Astrocyte (in vitro differentiated cells and primary cell): Measurements from ENCODE around the gene ICE1. TPM values are rescaled to one million over a fixed set of nuclear protein-coding genes. Genes with fewer than 3 reads are reported as not detected.

ENCODE experiments used
- DNase-seq: peaks from one replicate; pipeline ENCODE4 v3.0.0-alpha.2; 2010; ENCODE audit warnings: low read depth
- FAIRE-seq: peaks from 2 replicates; lab custom pipeline; 2011; peaks lifted over from hg19 to GRCh38; lab: Jason Lieb, UNC
- H2AFZ ChIP-seq: 2 replicates; pipeline ENCODE4 v1.6.0; 2012; ENCODE audit warnings: low read depth, low read length, inconsistent platforms
- H3K27ac ChIP-seq: 2 replicates; pipeline ENCODE4 v1.5.1; 2011; ENCODE audit warnings: low read depth, low read length, inconsistent platforms
- H3K27me3 ChIP-seq: 2 replicates; pipeline ENCODE4 v1.6.0; 2011; ENCODE audit warnings: low read length, inconsistent platforms; ENCODE audit not compliant: insufficient read depth
- H3K36me3 ChIP-seq: 2 replicates; pipeline ENCODE4 v1.5.1; 2011; ENCODE audit warnings: low read length, inconsistent platforms; ENCODE audit not compliant: insufficient read depth
- H3K4me1 ChIP-seq: 2 replicates; pipeline ENCODE4 v1.5.1; 2011; ENCODE audit warnings: low read length, inconsistent platforms; ENCODE audit not compliant: insufficient read depth
- H3K4me2 ChIP-seq: 2 replicates; pipeline ENCODE4 v1.6.0; 2012; ENCODE audit warnings: low read length, inconsistent platforms
- H3K4me3 ChIP-seq: 2 replicates; pipeline ENCODE4 v1.5.1; 2011; ENCODE audit warnings: low read depth, mild to moderate bottlenecking, low read length, inconsistent platforms; ENCODE audit not compliant: insufficient read depth
- H3K79me2 ChIP-seq: 2 replicates; pipeline ENCODE4 v1.6.0; 2012; ENCODE audit warnings: mild to moderate bottlenecking, low read length, inconsistent platforms; ENCODE audit not compliant: insufficient read depth
- H3K9ac ChIP-seq: 2 replicates; pipeline ENCODE4 v1.6.0; 2012; ENCODE audit warnings: mild to moderate bottlenecking, low read length, inconsistent platforms
- H3K9me3 ChIP-seq: 2 replicates; pipeline ENCODE4 v1.5.1; 2012; ENCODE audit warnings: low read depth, mild to moderate bottlenecking, low read length, inconsistent platforms; ENCODE audit not compliant: insufficient read depth
- H4K20me1 ChIP-seq: 2 replicates; pipeline ENCODE4 v1.6.0; 2012; ENCODE audit warnings: low read length, inconsistent platforms; ENCODE audit not compliant: insufficient read depth
- H3K27ac Mint-ChIP-seq: one replicate; pipeline ENCODE4 v1.8.0; 2021; ENCODE audit warnings: mild to moderate bottlenecking, mixed read lengths; ENCODE audit not compliant: unreplicated experiment
- H3K27me3 Mint-ChIP-seq: one replicate; pipeline ENCODE4 v1.8.0; 2021; ENCODE audit warnings: low read depth, mixed read lengths; ENCODE audit not compliant: unreplicated experiment
- H3K36me3 Mint-ChIP-seq: one replicate; pipeline ENCODE4 v1.8.0; 2021; ENCODE audit warnings: low read depth, mixed read lengths; ENCODE audit not compliant: unreplicated experiment
- H3K4me1 Mint-ChIP-seq: one replicate; pipeline ENCODE4 v1.8.0; 2021; ENCODE audit warnings: low read depth, mixed read lengths; ENCODE audit not compliant: unreplicated experiment
- H3K4me3 Mint-ChIP-seq: one replicate; pipeline ENCODE4 v1.8.0; 2021; ENCODE audit warnings: mild to moderate bottlenecking, moderate library complexity, mixed read lengths; ENCODE audit not compliant: unreplicated experiment
- H3K9me3 Mint-ChIP-seq: one replicate; pipeline ENCODE4 v1.8.0; 2021; ENCODE audit warnings: mild to moderate bottlenecking, mixed read lengths; ENCODE audit not compliant: unreplicated experiment
- CTCF ChIP-seq: IDR thresholded peaks from 2 replicates; pipeline ENCODE4 v1.5.1; 2011; ENCODE audit warnings: low read depth, mild to moderate bottlenecking, inconsistent platforms, low read length, moderate library complexity; ENCODE audit not compliant: insufficient read depth
- EZH2 ChIP-seq: IDR thresholded peaks from 2 replicates; pipeline ENCODE4 v1.6.1; 2012; ENCODE audit warnings: mild to moderate bottlenecking, low read length, inconsistent platforms; ENCODE audit not compliant: insufficient read depth
- total RNA-seq: library from RNA; stranded (reverse); gene quantifications from 2 replicates; pipeline ENCODE4 v1.2.1, GENCODE V29; 2021

Gene ICE1
- total RNA-seq, 1 donor from 2014 or later: 40.3 TPM

GRCh38 chr5:5423586-5423985 lies 1.1 kb downstream of the ICE1 start:
- Histone ChIP-seq H3K36me3 (no peaks in the 10 kb centered on the region), H3K27me3 (no peaks in the 10 kb centered on the region), H2AFZ (no peak overlapping the region), H3K27ac (peak overlapping the region; percentile 99), H3K9me3 (no peaks in the 10 kb centered on the region), H3K4me1 (peaks cover 43% of the 10 kb centered on the region), H3K4me3 (peak overlapping the region; percentile 84), H3K79me2 (peaks cover 61% of the 10 kb centered on the region), H4K20me1 (peaks cover 54% of the 10 kb centered on the region), H3K4me2 (peak overlapping the region; percentile 96), H3K9ac (peak overlapping the region; percentile 90)
- FAIRE-seq: no peak
- peaks cover 29% of the 10 kb centered on the region for H3K4me1 Mint-ChIP-seq
- H3K27me3 Mint-ChIP-seq: no peaks in the 10 kb centered on the region
- no peak for TF ChIP-seq EZH2
- TF ChIP-seq CTCF: no peak
- H3K36me3 Mint-ChIP-seq: peaks cover 2% of the 10 kb centered on the region
- no peak overlapping the region for H3K4me3 Mint-ChIP-seq
- DNase-seq: no peak
- peaks cover 4% of the 10 kb centered on the region for H3K9me3 Mint-ChIP-seq
- no peak overlapping the region for H3K27ac Mint-ChIP-seq

- H3K27me3 Mint-ChIP-seq: no peaks in the 10 kb centered on the region
- no peak overlapping the region for H3K4me3 Mint-ChIP-seq
- Histone ChIP-seq H3K9me3 (no peaks in the 10 kb centered on the region), H2AFZ (no peak overlapping the region), H3K4me2 (peak overlapping the region; percentile 96), H3K36me3 (peaks cover 2% of the 10 kb centered on the region), H3K27ac (no peak overlapping the region), H3K27me3 (no peaks in the 10 kb centered on the region), H4K20me1 (peaks cover 65% of the 10 kb centered on the region), H3K9ac (peak overlapping the region; percentile 22), H3K4me1 (peaks cover 32% of the 10 kb centered on the region), H3K79me2 (peaks cover 72% of the 10 kb centered on the region), H3K4me3 (no peak overlapping the region)
- DNase-seq: peak; percentile 41
- no peak overlapping the region for H3K27ac Mint-ChIP-seq
- peaks cover 7% of the 10 kb centered on the region for H3K9me3 Mint-ChIP-seq
- peaks cover 22% of the 10 kb centered on the region for H3K4me1 Mint-ChIP-seq
- peaks cover 8% of the 10 kb centered on the region for H3K36me3 Mint-ChIP-seq
- TF ChIP-seq EZH2 (no peak), CTCF (no peak)
- FAIRE-seq: no peak
Measured at GRCh38 chr5:5424736-5425135, 2.3 kb downstream of the ICE1 start.

GRCh38 chr5:5430136-5430535 lies 7.7 kb downstream of the ICE1 start:
- Histone ChIP-seq H4K20me1 (peaks cover 81% of the 10 kb centered on the region), H3K79me2 (peaks cover 100% of the 10 kb centered on the region), H3K27me3 (no peaks in the 10 kb centered on the region), H3K4me2 (no peak overlapping the region), H3K9ac (no peak overlapping the region), H3K36me3 (peaks cover 2% of the 10 kb centered on the region), H3K4me3 (no peak overlapping the region), H3K27ac (no peak overlapping the region), H2AFZ (no peak overlapping the region), H3K9me3 (no peaks in the 10 kb centered on the region), H3K4me1 (peaks cover 11% of the 10 kb centered on the region)
- DNase-seq: no peak
- no peak for FAIRE-seq
- no peak overlapping the region for H3K27ac Mint-ChIP-seq
- TF ChIP-seq EZH2: no peak
- TF ChIP-seq CTCF: no peak
- peaks cover 7% of the 10 kb centered on the region for H3K9me3 Mint-ChIP-seq
- no peak overlapping the region for H3K4me3 Mint-ChIP-seq
- no peaks in the 10 kb centered on the region for H3K27me3 Mint-ChIP-seq
- peaks cover 11% of the 10 kb centered on the region for H3K36me3 Mint-ChIP-seq
- H3K4me1 Mint-ChIP-seq: peaks cover 41% of the 10 kb centered on the region
